Activated naive CD4-positive, alpha-beta T cell treated with anti-CD3 and anti-CD28 coated beads, Interleukin-2, amount 50 U/mL, for 24 hours (primary cell): ENCODE data around the gene DEPDC4.
A peak's percentile ranks its signal among the peaks of the same experiment; 100 is the strongest.
"Not testable (repeated sequence)": the region's sequence is repeated elsewhere in the genome, so short reads cannot be mapped to it uniquely, and the experiment has no call there.

Experiments used
- H3K27ac Mint-ChIP-seq: one replicate; pipeline ENCODE4 v1.8.0; 2021; ENCODE audit warnings: mild to moderate bottlenecking, mixed read lengths
- H3K27me3 Mint-ChIP-seq: one replicate; pipeline ENCODE4 v1.8.0; 2021; ENCODE audit warnings: mixed read lengths
- H3K36me3 Mint-ChIP-seq: one replicate; pipeline ENCODE4 v1.8.0; 2021; ENCODE audit warnings: mixed read lengths
- H3K4me1 Mint-ChIP-seq: one replicate; pipeline ENCODE4 v1.8.0; 2021; ENCODE audit warnings: mixed read lengths
- H3K4me3 Mint-ChIP-seq: one replicate; pipeline ENCODE4 v1.8.0; 2021; ENCODE audit warnings: mild to moderate bottlenecking, mixed read lengths
- H3K9me3 Mint-ChIP-seq: one replicate; pipeline ENCODE4 v1.8.0; 2021; ENCODE audit warnings: mixed read lengths

The DEPDC4 gene

GRCh38 chr12:100268835-100269564 is 2.1 kb upstream of the DEPDC4 start:
- H3K9me3 Mint-ChIP-seq, result no peaks in the 10 kb centered on the region
- H3K36me3 Mint-ChIP-seq, result peaks cover 2% of the 10 kb centered on the region
- H3K4me1 Mint-ChIP-seq, result peaks cover 57% of the 10 kb centered on the region
- H3K4me3 Mint-ChIP-seq, result peak overlapping the region; percentile 99
- H3K27ac Mint-ChIP-seq, result peak overlapping the region; percentile 52
- no peaks in the 10 kb centered on the region for H3K27me3 Mint-ChIP-seq

GRCh38 chr12:100267603-100268281 is 863 bp upstream of the DEPDC4 start:
- H3K4me1 Mint-ChIP-seq, result peaks cover 45% of the 10 kb centered on the region

GRCh38 chr12:100266585-100266834 is 369 bp downstream of the DEPDC4 start:
- H3K4me3 Mint-ChIP-seq, result peak overlapping the region; percentile 99
- H3K36me3 Mint-ChIP-seq, result peaks cover 2% of the 10 kb centered on the region
- peak overlapping the region; percentile 98 for H3K27ac Mint-ChIP-seq
- no peaks in the 10 kb centered on the region for H3K9me3 Mint-ChIP-seq
- no peaks in the 10 kb centered on the region for H3K27me3 Mint-ChIP-seq
- peaks cover 33% of the 10 kb centered on the region for H3K4me1 Mint-ChIP-seq

More at GRCh38 chr12:100267603-100268281, 863 bp upstream of the DEPDC4 start:
- Mint-ChIP-seq H3K27me3 (no peaks in the 10 kb centered on the region), H3K4me3 (peak overlapping the region; percentile 99), H3K27ac (peak overlapping the region; percentile 74), H3K36me3 (peaks cover 2% of the 10 kb centered on the region), H3K9me3 (no peaks in the 10 kb centered on the region)

- no peaks in the 10 kb centered on the region for H3K9me3 Mint-ChIP-seq
- H3K4me3 Mint-ChIP-seq, result peak overlapping the region; percentile 99
- no peak overlapping the region for H3K27ac Mint-ChIP-seq
- peaks cover 27% of the 10 kb centered on the region for H3K4me1 Mint-ChIP-seq
- peaks cover 2% of the 10 kb centered on the region for H3K36me3 Mint-ChIP-seq
- no peaks in the 10 kb centered on the region for H3K27me3 Mint-ChIP-seq
Measured at GRCh38 chr12:100265732-100266584, 921 bp downstream of the DEPDC4 start.

GRCh38 chr12:100265107-100265506 is 1.8 kb downstream of the DEPDC4 start:
- not testable (repeated sequence) for H3K36me3 Mint-ChIP-seq, H3K27ac Mint-ChIP-seq, H3K4me3 Mint-ChIP-seq

GRCh38 chr12:100263131-100263530 is 3.7 kb downstream of the DEPDC4 start:
- Mint-ChIP-seq H3K27me3 (no peaks in the 10 kb centered on the region), H3K36me3 (peaks cover under 1% of the 10 kb centered on the region), H3K27ac (no peak overlapping the region), H3K4me1 (peaks cover 10% of the 10 kb centered on the region), H3K9me3 (no peaks in the 10 kb centered on the region), H3K4me3 (no peak overlapping the region)

More at GRCh38 chr12:100265107-100265506, 1.8 kb downstream of the DEPDC4 start:
- H3K9me3 Mint-ChIP-seq, H3K27me3 Mint-ChIP-seq: not testable (repeated sequence)
- H3K4me1 Mint-ChIP-seq, result peaks cover 23% of the 10 kb centered on the region

GRCh38 chr12:100258127-100258526 is 8.8 kb downstream of the DEPDC4 start:
- Mint-ChIP-seq H3K36me3 (peaks cover 3% of the 10 kb centered on the region), H3K27me3 (no peaks in the 10 kb centered on the region), H3K27ac (no peak overlapping the region), H3K4me3 (no peak overlapping the region), H3K9me3 (no peaks in the 10 kb centered on the region), H3K4me1 (peaks cover 5% of the 10 kb centered on the region)

GRCh38 chr12:100254876-100255275 is 12.0 kb downstream of the DEPDC4 start:
- Mint-ChIP-seq H3K9me3 (no peaks in the 10 kb centered on the region), H3K36me3 (peaks cover 3% of the 10 kb centered on the region), H3K27me3 (no peaks in the 10 kb centered on the region), H3K4me1 (peaks cover 5% of the 10 kb centered on the region), H3K4me3 (no peak overlapping the region), H3K27ac (no peak overlapping the region)

GRCh38 chr12:100253437-100253836 is 13.4 kb downstream of the DEPDC4 start:
- no peak overlapping the region for H3K4me3 Mint-ChIP-seq
- no peaks in the 10 kb centered on the region for H3K27me3 Mint-ChIP-seq
- no peaks in the 10 kb centered on the region for H3K9me3 Mint-ChIP-seq
- H3K27ac Mint-ChIP-seq, result no peak overlapping the region
- H3K4me1 Mint-ChIP-seq, result peaks cover 5% of the 10 kb centered on the region
- peaks cover 3% of the 10 kb centered on the region for H3K36me3 Mint-ChIP-seq

GRCh38 chr12:100251917-100252316 is 15.0 kb downstream of the DEPDC4 start:
- no peaks in the 10 kb centered on the region for H3K9me3 Mint-ChIP-seq
- H3K36me3 Mint-ChIP-seq, result no peaks in the 10 kb centered on the region
- no peak overlapping the region for H3K27ac Mint-ChIP-seq
- no peaks in the 10 kb centered on the region for H3K27me3 Mint-ChIP-seq
- H3K4me3 Mint-ChIP-seq, result no peak overlapping the region
- no peaks in the 10 kb centered on the region for H3K4me1 Mint-ChIP-seq

- no peaks in the 10 kb centered on the region for H3K9me3 Mint-ChIP-seq
Measured at GRCh38 chr12:100249941-100250340, 16.9 kb downstream of the DEPDC4 start.

GRCh38 chr12:100248886-100249285 is 18.0 kb downstream of the DEPDC4 start:
- Mint-ChIP-seq H3K27ac (no peak overlapping the region), H3K4me1 (no peaks in the 10 kb centered on the region), H3K27me3 (no peaks in the 10 kb centered on the region), H3K36me3 (no peaks in the 10 kb centered on the region), H3K4me3 (no peak overlapping the region), H3K9me3 (no peaks in the 10 kb centered on the region)

More at GRCh38 chr12:100249941-100250340, 16.9 kb downstream of the DEPDC4 start:
- Mint-ChIP-seq H3K4me1 (no peaks in the 10 kb centered on the region), H3K27ac (no peak overlapping the region), H3K4me3 (no peak overlapping the region), H3K27me3 (no peaks in the 10 kb centered on the region), H3K36me3 (no peaks in the 10 kb centered on the region)

- Mint-ChIP-seq H3K27me3 (no peaks in the 10 kb centered on the region), H3K4me1 (no peaks in the 10 kb centered on the region), H3K27ac (no peak overlapping the region), H3K36me3 (no peaks in the 10 kb centered on the region), H3K9me3 (no peaks in the 10 kb centered on the region), H3K4me3 (no peak overlapping the region)
Measured at GRCh38 chr12:100247765-100248164, 19.1 kb downstream of the DEPDC4 start.

- no peaks in the 10 kb centered on the region for H3K9me3 Mint-ChIP-seq
- H3K4me3 Mint-ChIP-seq, result no peak overlapping the region
- H3K4me1 Mint-ChIP-seq, result no peaks in the 10 kb centered on the region
- no peaks in the 10 kb centered on the region for H3K27me3 Mint-ChIP-seq
- no peaks in the 10 kb centered on the region for H3K36me3 Mint-ChIP-seq
- H3K27ac Mint-ChIP-seq, result no peak overlapping the region
Measured at GRCh38 chr12:100243137-100243536, 23.7 kb downstream of the DEPDC4 start.

- Mint-ChIP-seq H3K27ac (no peak overlapping the region), H3K4me1 (no peaks in the 10 kb centered on the region), H3K9me3 (no peaks in the 10 kb centered on the region), H3K36me3 (no peaks in the 10 kb centered on the region), H3K27me3 (no peaks in the 10 kb centered on the region), H3K4me3 (no peak overlapping the region)
Measured at GRCh38 chr12:100239589-100239988, 27.3 kb downstream of the DEPDC4 start.

GRCh38 chr12:100238801-100239200 is 28.1 kb downstream of the DEPDC4 start:
- Mint-ChIP-seq H3K4me3 (no peak overlapping the region), H3K27ac (no peak overlapping the region), H3K9me3 (no peaks in the 10 kb centered on the region), H3K27me3 (no peaks in the 10 kb centered on the region), H3K36me3 (no peaks in the 10 kb centered on the region), H3K4me1 (no peaks in the 10 kb centered on the region)
